Fibroblast of skin of right biceps (primary cell): Measurements from ENCODE around the gene RBM18.

Experiments
- DNase-seq: peaks from one replicate; pipeline ENCODE4 v3.0.0-alpha.2; 2013

Gene RBM18

GRCh38 chr9:122220673-122221182 lies 43.9 kb downstream of the RBM18 start:
- no peak for DNase-seq

DNA sequence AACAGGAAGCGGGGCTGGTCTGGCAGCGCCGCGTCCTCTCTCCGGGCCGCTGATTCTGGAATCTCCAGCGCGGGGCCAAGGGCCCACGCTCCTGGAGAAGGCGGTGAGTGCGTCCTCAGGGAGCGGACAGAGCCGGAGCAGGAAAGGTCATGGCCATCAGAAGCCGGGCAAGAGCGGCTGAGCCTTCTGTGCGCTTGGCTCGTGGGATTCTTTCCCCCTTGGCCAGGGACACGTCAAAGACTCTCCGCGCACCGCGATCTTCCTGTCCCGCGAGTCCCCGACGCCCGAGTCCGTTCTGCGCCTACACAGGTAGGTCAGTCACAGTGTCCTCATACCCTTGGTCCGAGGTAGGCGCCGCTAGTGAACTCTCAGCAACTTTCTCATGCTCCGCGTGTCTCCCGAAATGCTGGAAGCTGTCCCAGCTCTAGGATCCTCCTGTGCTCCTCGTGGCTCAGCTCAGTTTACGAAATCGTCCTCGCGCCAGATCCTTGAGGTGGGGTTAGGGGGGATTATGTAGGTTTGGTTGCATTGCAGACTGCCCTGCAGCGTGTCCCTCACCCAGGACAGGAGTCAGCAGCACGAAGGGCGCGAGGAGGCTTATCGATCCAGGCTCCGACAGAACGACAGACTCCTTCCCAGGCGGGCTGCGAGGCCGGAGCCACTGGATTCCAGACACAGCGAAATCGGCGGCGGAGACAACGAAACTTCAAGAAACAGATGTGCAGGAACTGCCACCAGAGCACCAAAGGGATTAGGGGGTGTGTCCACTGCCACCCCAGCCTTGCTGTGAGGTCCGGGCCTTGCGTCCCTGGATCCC lies 44.6 kb downstream of the RBM18 start:
- no peak for DNase-seq

GRCh38 chr9:122218935-122219855 lies 45.4 kb downstream of the RBM18 start:
- DNase-seq = no peak

GRCh38 chr9:122218071-122218934 lies 46.3 kb downstream of the RBM18 start:
- no peak for DNase-seq

- DNase-seq = no peak
Measured at GRCh38 chr9:122217640-122218039, 47.0 kb downstream of the RBM18 start.

DNA sequence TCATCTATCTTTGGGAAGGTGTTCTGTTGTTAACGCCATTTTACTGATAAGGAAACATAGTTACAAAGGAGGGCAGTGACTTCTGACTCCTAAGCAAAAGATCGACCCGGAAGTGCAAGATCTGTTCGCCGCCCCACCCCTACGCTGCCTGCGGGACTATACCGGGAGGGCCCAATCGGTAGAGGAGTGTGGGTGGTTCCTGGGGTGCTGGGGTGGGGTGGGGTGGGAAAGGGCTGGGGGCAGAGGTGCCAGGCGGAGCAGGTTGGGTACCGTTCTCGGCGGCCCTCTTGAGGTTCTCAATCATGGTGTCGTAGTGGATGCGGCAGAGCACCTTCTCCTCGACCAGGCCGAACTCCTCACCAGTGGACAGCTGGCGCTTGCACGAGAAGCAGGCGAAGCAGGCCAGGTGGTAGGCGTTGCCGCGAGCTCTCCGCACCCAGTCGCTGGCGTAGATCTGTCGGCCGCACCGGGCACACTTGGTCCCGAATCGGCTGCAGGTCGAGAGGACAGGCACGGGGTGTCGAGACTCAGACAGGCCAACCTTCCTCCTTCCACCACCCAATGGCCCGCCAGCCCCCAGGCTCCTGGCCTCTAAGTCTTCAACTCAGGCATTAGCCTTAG lies 47.7 kb downstream of the RBM18 start:
- no peak for DNase-seq

GRCh38 chr9:122216138-122216797 lies 48.4 kb downstream of the RBM18 start:
- no peak for DNase-seq

DNA sequence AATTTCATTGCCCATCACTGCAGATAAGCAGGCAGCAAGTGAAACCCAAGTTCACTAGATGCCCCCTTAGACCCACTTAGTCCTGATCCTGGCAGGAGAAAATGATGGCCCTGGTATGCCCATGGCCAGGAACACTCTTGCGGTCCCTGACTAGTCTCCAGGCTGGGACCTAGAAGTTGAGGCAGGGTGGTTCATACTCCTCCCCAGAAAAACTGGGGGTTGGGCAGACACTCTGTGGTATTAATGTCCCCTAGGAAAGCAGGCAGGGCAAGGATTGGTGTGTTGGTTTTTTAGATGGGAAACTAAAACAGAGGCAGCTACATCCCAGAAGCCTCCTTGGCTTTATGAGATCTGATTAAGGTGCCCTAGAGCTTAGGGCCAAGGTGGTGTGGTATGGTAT lies 49.0 kb downstream of the RBM18 start:
- DNase-seq = no peak

GRCh38 chr9:122214507-122214906 lies 50.1 kb downstream of the RBM18 start:
- no peak for DNase-seq

GRCh38 chr9:122213589-122214413 lies 50.8 kb downstream of the RBM18 start:
- peak; percentile 23 for DNase-seq

DNA sequence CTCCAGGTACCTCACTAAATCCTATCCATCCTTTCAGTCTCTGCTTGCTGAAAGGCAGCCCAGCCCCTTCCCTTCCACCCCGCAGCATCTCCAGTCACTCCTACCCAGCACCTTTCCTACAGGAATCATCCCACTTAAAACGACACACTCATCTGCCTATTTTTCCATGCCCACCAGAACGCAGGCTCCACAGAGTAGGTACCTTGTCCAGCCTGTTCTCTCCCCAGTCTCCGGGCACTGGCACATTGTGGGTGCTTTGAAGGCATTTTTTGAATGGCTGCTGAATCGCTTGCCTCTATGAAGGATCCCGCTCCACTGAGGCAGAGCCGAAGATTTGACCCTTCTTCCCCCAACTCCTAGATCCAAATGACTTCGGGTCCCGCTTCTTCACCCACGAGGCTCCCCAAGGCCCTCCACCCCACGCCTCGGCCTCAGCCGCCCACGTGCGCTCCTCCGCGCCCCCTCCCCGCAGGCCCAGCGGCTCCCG lies 51.5 kb downstream of the RBM18 start:
- no peak for DNase-seq

GRCh38 chr9:122212473-122213004 lies 52.1 kb downstream of the RBM18 start:
- no peak for DNase-seq

DNA sequence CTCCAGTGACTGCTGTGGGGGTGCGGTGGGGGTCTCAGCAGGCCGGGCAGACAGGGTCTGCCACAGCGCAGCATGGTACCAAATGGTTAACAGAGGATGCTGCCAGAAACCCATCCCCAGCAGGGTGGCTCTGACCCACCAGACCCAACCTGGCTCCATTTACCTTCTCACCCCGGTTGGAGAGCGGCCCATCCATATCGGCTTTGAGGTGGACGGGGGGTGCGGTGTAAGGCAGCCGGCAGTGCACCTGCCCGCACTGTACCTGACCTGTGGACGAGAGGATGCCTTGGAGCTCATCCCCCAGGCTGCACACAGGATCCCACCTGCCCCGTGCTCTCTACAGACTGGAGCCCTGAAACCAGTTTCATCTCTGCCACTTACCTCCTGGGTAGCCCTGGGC lies 55.2 kb downstream of the RBM18 start:
- DNase-seq = no peak

- no peak for DNase-seq
Measured at GRCh38 chr9:122207096-122207495, 57.5 kb downstream of the RBM18 start.

- DNase-seq = peak; percentile 79
Measured at GRCh38 chr9:122206118-122207046, 58.3 kb downstream of the RBM18 start.

DNA sequence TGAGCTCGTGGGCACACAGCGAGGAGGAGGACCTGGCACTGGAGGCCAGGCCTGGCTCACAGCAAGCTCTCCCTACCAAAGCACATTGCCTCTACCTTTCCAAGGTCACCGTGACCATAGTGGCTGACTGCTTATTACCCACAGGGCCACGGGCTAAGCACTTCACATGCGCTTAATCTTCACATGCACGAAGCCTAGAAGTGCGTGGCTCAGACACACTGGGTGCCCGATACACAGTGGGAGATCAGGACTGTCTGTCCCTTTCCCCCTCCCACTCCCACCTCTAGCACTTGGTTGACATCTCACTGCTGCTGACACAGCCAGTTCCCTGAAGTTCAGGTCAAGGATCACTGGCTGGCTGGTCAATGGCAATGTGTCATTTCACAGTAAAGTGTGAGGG lies 59.5 kb downstream of the RBM18 start:
- no peak for DNase-seq

GRCh38 chr9:122204491-122204890 lies 60.1 kb downstream of the RBM18 start:
- DNase-seq = no peak

DNA sequence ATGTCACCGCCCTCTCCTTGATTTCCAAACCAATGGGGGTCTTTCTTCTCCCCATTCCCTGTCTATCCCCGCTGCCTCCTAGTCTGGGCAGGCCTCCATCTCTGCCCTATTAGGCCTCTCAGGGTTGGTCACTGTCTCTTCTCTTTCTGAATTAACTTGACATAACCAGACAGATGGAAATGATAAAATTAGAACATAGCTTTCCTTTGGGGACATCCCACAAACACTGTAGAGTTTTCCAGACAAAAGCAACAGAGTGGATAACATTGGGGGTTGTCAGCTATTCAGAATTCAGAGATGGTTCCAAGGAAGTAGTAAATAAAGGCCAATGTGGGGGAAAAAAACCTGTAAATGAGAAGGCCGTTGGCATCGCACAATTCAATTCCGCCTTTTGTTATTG lies 60.6 kb downstream of the RBM18 start:
- DNase-seq = no peak

DNA sequence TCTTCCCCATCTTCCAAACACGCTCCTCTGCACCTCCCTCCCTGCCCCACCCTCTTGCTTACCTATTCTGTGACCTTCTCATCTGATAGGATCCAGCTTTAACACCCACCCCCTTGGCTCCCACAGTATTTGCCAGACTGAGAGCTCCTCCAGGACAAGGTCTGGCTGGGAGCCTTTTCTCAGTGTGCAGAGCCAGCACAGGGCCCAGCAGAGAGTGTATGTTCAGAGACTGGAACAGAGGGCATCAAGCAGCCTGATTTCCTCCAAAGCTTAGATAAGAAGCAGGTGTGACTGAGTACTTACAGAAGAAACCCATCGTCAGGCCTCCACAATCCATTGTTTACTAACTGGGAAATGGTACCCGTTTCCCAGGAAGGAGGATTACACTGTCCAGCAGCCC lies 62.5 kb downstream of the RBM18 start:
- no peak for DNase-seq
